ENCODE results near the gene DCAF8L2. TPM values are rescaled to one million over a fixed set of nuclear protein-coding genes. Genes with fewer than 3 reads are reported as not detected.
"Not testable (repeated sequence)": the region's sequence is repeated elsewhere in the genome, so short reads cannot be mapped to it uniquely, and the experiment has no call there.

The DCAF8L2 gene
- total RNA-seq, 1 experiment from 2014 or later, result not detected

GRCh38 chrX:27679281-27679680 is 89.1 kb downstream of the DCAF8L2 start:
- H3K4me1 ChIP-seq, result no peaks in the 10 kb centered on the region
- TF ChIP-seq CTCF (IDR thresholded peaks at IDR 0.05; ENCODE audit: insufficient read depth in 1 of 2, low read depth in 1 of 2, low read length in 1 of 2, severe bottlenecking in 1 of 2, unreplicated experiment in 1 of 2), result no peak
- CTCF ChIA-PET, result no interaction called here
- Mint-ChIP-seq H3K27me3 (ENCODE audit: insufficient read depth, unreplicated experiment) (no peaks in the 10 kb centered on the region), H3K9me3 (ENCODE audit: unreplicated experiment) (no peaks in the 10 kb centered on the region), H3K27ac (ENCODE audit: unreplicated experiment) (no peak overlapping the region), H3K36me3 (ENCODE audit: insufficient read depth, unreplicated experiment) (no peaks in the 10 kb centered on the region), H3K4me1 (ENCODE audit: low read depth, unreplicated experiment) (no peaks in the 10 kb centered on the region), H3K4me3 (ENCODE audit: unreplicated experiment) (no peak overlapping the region)
- H3K9me3 ChIP-seq, result no peaks in the 10 kb centered on the region
- H3K36me3 ChIP-seq (ENCODE audit: control insufficient read depth, insufficient read depth, low read length), result no peaks in the 10 kb centered on the region
- intact Hi-C loops (cut with micrococcal nuclease; ENCODE audit: unreplicated experiment), result no loop called here
- no peak overlapping the region for H3K4me3 ChIP-seq (ENCODE audit: low read depth, low read length)
- POLR2A ChIA-PET, result no interaction called here
- BruUV-seq (replicated peaks), result no TSS peak
- DNase-seq, result no peak
- H3K27me3 ChIP-seq (replicated peaks; ENCODE audit: control insufficient read depth, insufficient read depth, low read length), result no peaks in the 10 kb centered on the region

DNA sequence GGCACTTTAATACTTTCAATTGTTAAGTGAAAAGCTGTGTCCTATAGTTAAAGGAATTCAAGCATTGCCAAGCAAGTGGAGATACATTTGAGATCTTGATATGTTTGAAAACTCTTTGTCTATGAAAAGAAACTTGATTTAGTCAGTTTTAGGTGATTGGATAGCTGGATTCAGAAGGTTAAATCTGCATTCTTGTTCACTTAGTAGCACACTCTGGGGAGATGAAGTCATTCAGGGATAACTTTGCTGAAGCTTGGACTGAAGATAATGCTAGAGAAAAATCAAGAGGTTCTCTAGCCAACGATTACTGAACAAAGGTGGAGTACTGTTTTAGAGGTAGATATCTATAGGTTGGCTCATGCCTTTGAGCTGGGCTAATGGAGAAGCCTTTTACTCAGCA is 90.6 kb downstream of the DCAF8L2 start:
- no peaks in the 10 kb centered on the region for H3K36me3 ChIP-seq (ENCODE audit: control insufficient read depth, insufficient read depth, low read length)
- H3K4me3 ChIP-seq (ENCODE audit: low read depth, low read length), result no peak overlapping the region
- no peaks in the 10 kb centered on the region for H3K9me3 ChIP-seq
- no peak overlapping the region for H3K4me3 Mint-ChIP-seq (ENCODE audit: unreplicated experiment)
- ChIA-PET CTCF (no interaction called here), POLR2A (no interaction called here)
- H3K9me3 Mint-ChIP-seq (ENCODE audit: unreplicated experiment), result no peaks in the 10 kb centered on the region
- no peaks in the 10 kb centered on the region for H3K4me1 ChIP-seq
- no TSS peak for BruUV-seq (replicated peaks)
- no peaks in the 10 kb centered on the region for H3K27me3 ChIP-seq (replicated peaks; ENCODE audit: control insufficient read depth, insufficient read depth, low read length)
- no peak for TF ChIP-seq CTCF (IDR thresholded peaks at IDR 0.05; ENCODE audit: insufficient read depth in 1 of 2, low read depth in 1 of 2, low read length in 1 of 2, severe bottlenecking in 1 of 2, unreplicated experiment in 1 of 2)
- no peaks in the 10 kb centered on the region for H3K27me3 Mint-ChIP-seq (ENCODE audit: insufficient read depth, unreplicated experiment)
- no peaks in the 10 kb centered on the region for H3K36me3 Mint-ChIP-seq (ENCODE audit: insufficient read depth, unreplicated experiment)
- H3K4me1 Mint-ChIP-seq (ENCODE audit: low read depth, unreplicated experiment), result no peaks in the 10 kb centered on the region
- no peak for DNase-seq
- no peak overlapping the region for H3K27ac Mint-ChIP-seq (ENCODE audit: unreplicated experiment)
- intact Hi-C loops (cut with micrococcal nuclease; ENCODE audit: unreplicated experiment), result no loop called here

DNA sequence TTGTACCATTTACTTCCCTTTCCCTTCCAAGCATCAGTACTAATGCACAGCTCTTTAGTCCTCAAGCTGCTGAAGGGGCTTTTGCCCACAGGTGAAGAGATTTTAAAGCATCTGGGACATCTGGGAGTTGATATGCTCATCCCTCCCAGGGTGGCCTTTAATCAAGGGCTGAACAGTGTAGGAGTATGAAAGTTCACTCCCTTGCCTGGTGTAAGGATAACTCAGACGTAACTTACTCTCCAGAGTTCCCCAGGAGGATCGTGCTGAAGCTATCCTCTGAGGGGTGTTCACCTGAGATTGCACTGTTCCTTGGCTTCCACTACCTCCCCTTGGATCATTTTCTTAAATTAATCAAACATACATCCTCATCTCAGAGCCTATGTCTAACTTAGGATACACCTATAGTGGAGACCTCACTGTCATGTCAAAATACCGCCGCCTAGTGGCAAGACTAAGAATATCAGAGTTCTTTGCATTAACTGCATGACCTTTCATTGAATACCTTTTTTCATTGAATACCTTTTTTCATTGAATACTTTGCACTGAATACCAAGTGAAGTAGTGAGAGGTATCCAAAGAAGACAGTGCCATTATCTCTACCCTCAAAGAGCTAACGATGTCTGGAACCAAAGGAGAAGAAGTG is 93.5 kb downstream of the DCAF8L2 start:
- H3K27me3 ChIP-seq (replicated peaks; ENCODE audit: control insufficient read depth, insufficient read depth, low read length); H3K9me3 Mint-ChIP-seq (ENCODE audit: unreplicated experiment); H3K4me1 Mint-ChIP-seq (ENCODE audit: low read depth, unreplicated experiment); H3K36me3 ChIP-seq (ENCODE audit: control insufficient read depth, insufficient read depth, low read length); H3K4me3 ChIP-seq (ENCODE audit: low read depth, low read length); CTCF ChIA-PET; H3K4me3 Mint-ChIP-seq (ENCODE audit: unreplicated experiment); H3K27ac Mint-ChIP-seq (ENCODE audit: unreplicated experiment); H3K4me1 ChIP-seq; H3K27me3 Mint-ChIP-seq (ENCODE audit: insufficient read depth, unreplicated experiment); BruUV-seq (replicated peaks); POLR2A ChIA-PET; H3K9me3 ChIP-seq; H3K36me3 Mint-ChIP-seq (ENCODE audit: insufficient read depth, unreplicated experiment): not testable (repeated sequence)
- peak; percentile 29 to 42 for DNase-seq
- intact Hi-C loops (cut with micrococcal nuclease; ENCODE audit: unreplicated experiment), result loop anchor here (1.0 kb wide), 1 partner anchor 128 kb away; no protein-coding TSS in a partner anchor
- TF ChIP-seq CTCF (IDR thresholded peaks at IDR 0.05; ENCODE audit: insufficient read depth in 1 of 2, low read depth in 1 of 2, low read length in 1 of 2, severe bottlenecking in 1 of 2, unreplicated experiment in 1 of 2), result peak in 1 of 2 experiments; percentile 36

Measured in Caco-2 (cell line).